Left lung (tissue), 10 donors: ENCODE data around the gene VWA7. TPM values are rescaled to one million over a fixed set of nuclear protein-coding genes. Genes with fewer than 3 reads are reported as not detected.

Source experiments
- ATAC-seq: fragments of 200-7000 bp; cut with Tn5 transposase; one replicate; pipeline ENCODE4 v1.9.1; 2020; ENCODE audit warnings: moderate library complexity
- DNase-seq, 4 donors: peaks; one replicate each; pipeline ENCODE4 v3.0.0-alpha.2; 2013 to 2020
- H3K27ac ChIP-seq, 2 donors: fragments of 200-600 bp; sonication (generic) in 1 of 2; one replicate each; pipeline versions ENCODE4 v1.5.0 to v1.8.0; 2020 to 2021
- H3K27me3 ChIP-seq, 2 donors: fragments of 200-600 bp; sonication (generic) in 1 of 2; one replicate each; pipeline versions ENCODE4 v1.5.0 to v1.8.0; 2020 to 2021
- H3K36me3 ChIP-seq, 2 donors: fragments of 200-600 bp; sonication (generic) in 1 of 2; one replicate each; pipeline versions ENCODE4 v1.5.0 to v1.8.0; 2020 to 2021
- H3K4me1 ChIP-seq, 2 donors: fragments of 200-600 bp; one replicate each; pipeline ENCODE4 v1.8.0; 2021
- H3K4me3 ChIP-seq, 2 donors: fragments of 200-600 bp; sonication (generic) in 1 of 2; one replicate each; pipeline versions ENCODE4 v1.5.0 to v1.8.0; 2020 to 2021; ENCODE audit warnings: mild to moderate bottlenecking in 1 of 2
- H3K9me3 ChIP-seq, 2 donors: fragments of 200-600 bp; sonication (generic) in 1 of 2; one replicate each; pipeline versions ENCODE4 v1.5.0 to v1.8.0; 2020 to 2021
- intact Hi-C, 2 donors: fragments of 100-400 bp; cut with DNase I; formaldehyde crosslinking; loops; one replicate each; pipeline versions ENCODE4 v1.11.2 to v1.14.2; 2022
- polyA plus RNA-seq, 6 donors: library from polyadenylated mRNA; unstranded; fragments of 120-200 nt; gene quantifications; one replicate each; pipeline ENCODE4 v1.2.1, GENCODE V29; 2013; ENCODE audit not compliant: insufficient read length in 6 of 6
- total RNA-seq, 2 donors: library from RNA; stranded (reverse); fragmentation: NEBNext Ultra II Directional; extraction: Animal tissue kit (Norgen Biotek cat#: 25700); gene quantifications; one replicate each; pipeline ENCODE4 v1.2.1, GENCODE V29; 2021
- TF ChIP-seq, protein P1 (sequence below), 2 donors: fragments of 200-600 bp; sonication (generic) in 1 of 2; IDR thresholded peaks; one replicate each; pipeline versions ENCODE4 v1.5.0 to v1.8.0; 2021; ENCODE audit warnings: antibody characterized with exemption in 2 of 2
- donor health status: DM: no; HTN: yes; CAD: no.
- donor health status: DM: no; HTN: no; CAD: no.

VWA7 gene
- total and polyA plus RNA-seq, 8 donors, result 1.4 to 5.0 (median 2.9) TPM

DNA sequence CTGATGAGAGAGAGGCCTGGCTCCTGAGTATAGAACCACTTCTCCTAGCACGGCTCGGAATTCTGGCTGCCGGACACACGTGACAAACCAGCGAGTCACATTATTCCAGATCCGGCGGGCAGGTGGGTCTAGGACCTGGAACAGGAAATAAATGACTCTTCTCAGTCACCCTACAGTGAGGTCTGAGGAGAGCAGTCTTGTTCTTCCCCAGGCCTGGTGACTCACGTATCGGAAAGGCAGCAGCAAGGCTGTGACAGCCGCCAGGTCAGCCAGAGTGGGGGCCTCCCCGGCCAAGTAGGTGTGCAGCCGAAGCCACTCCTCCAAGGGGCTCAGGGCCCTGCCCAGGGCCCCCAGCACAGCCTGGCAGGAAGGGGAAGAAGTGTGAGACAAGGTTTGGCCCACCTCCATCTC, 15.6 kb upstream of the VWA7 start:
- no peak overlapping the region for H3K27ac ChIP-seq
- ATAC-seq (no peak), DNase-seq (peak in 1 of 4 donors; percentile 64)
- H3K4me3 ChIP-seq, result no peak overlapping the region
- no peaks in the 10 kb centered on the region for H3K9me3 ChIP-seq
- TF ChIP-seq, protein P1, sequence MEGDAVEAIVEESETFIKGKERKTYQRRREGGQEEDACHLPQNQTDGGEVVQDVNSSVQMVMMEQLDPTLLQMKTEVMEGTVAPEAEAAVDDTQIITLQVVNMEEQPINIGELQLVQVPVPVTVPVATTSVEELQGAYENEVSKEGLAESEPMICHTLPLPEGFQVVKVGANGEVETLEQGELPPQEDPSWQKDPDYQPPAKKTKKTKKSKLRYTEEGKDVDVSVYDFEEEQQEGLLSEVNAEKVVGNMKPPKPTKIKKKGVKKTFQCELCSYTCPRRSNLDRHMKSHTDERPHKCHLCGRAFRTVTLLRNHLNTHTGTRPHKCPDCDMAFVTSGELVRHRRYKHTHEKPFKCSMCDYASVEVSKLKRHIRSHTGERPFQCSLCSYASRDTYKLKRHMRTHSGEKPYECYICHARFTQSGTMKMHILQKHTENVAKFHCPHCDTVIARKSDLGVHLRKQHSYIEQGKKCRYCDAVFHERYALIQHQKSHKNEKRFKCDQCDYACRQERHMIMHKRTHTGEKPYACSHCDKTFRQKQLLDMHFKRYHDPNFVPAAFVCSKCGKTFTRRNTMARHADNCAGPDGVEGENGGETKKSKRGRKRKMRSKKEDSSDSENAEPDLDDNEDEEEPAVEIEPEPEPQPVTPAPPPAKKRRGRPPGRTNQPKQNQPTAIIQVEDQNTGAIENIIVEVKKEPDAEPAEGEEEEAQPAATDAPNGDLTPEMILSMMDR (IDR thresholded peaks at IDR 0.05), result no peak
- no peaks in the 10 kb centered on the region for H3K27me3 ChIP-seq
- H3K4me1 ChIP-seq, result peaks cover 15 to 42% of the 10 kb centered on the region in 2 donors
- intact Hi-C loops, result no loop called here
- peaks cover 0 to 56% of the 10 kb centered on the region in 2 donors for H3K36me3 ChIP-seq

GRCh38 chr6:31792090-31792374, 14.9 kb upstream of the VWA7 start:
- peaks cover 15 to 37% of the 10 kb centered on the region in 2 donors for H3K4me1 ChIP-seq
- ATAC-seq (no peak), DNase-seq (no peak)
- no peaks in the 10 kb centered on the region for H3K27me3 ChIP-seq
- H3K36me3 ChIP-seq, result peaks cover 0 to 54% of the 10 kb centered on the region in 2 donors
- no peak overlapping the region for H3K27ac ChIP-seq
- intact Hi-C loops, result no loop called here
- no peaks in the 10 kb centered on the region for H3K9me3 ChIP-seq
- TF ChIP-seq, protein P1 (IDR thresholded peaks at IDR 0.05), result no peak
- H3K4me3 ChIP-seq, result no peak overlapping the region

GRCh38 chr6:31791324-31792089, 14.4 kb upstream of the VWA7 start:
- Histone ChIP-seq H3K36me3 (peaks cover 0 to 54% of the 10 kb centered on the region in 2 donors), H3K27me3 (no peaks in the 10 kb centered on the region), H3K27ac (no peak overlapping the region), H3K4me3 (no peak overlapping the region), H3K4me1 (peaks cover 15 to 32% of the 10 kb centered on the region in 2 donors), H3K9me3 (no peaks in the 10 kb centered on the region)
- intact Hi-C loops, result no loop called here
- ATAC-seq, result no peak
- peak in 2 of 4 donors; percentile 49 to 58 for DNase-seq
- TF ChIP-seq, protein P1 (IDR thresholded peaks at IDR 0.05), result peak; percentile 25 to 37

DNA sequence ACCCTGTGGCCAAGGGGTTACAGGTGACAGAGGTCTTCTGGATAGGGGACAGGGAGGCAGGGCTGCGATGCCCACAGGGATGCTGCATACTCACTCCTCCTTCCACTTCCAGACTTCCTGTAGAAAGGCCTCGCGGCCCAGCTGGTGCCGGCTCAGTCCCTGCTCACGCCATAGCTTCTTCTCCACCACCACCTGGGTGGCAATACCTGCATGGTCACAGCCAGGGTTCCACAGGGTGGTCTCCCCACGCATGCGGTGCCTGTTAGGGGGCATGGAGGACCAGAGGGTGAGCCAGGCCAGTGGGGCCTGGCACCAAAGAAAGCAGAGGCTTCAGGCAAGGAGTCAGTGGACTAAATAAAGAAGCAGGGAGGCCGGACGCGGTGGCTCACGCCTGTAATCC, 8.3 kb upstream of the VWA7 start:
- Histone ChIP-seq H3K4me3 (no peak overlapping the region), H3K27me3 (no peaks in the 10 kb centered on the region), H3K27ac (no peak overlapping the region), H3K9me3 (no peaks in the 10 kb centered on the region), H3K36me3 (peaks cover 0 to 90% of the 10 kb centered on the region in 2 donors), H3K4me1 (no peaks in the 10 kb centered on the region)
- peak in 1 of 4 donors; percentile 50 for DNase-seq
- ATAC-seq, result no peak
- intact Hi-C loops, result no loop called here
- TF ChIP-seq, protein P1 (IDR thresholded peaks at IDR 0.05), result no peak

- Histone ChIP-seq H3K27me3 (no peaks in the 10 kb centered on the region), H3K36me3 (peaks cover 0 to 90% of the 10 kb centered on the region in 2 donors), H3K9me3 (no peaks in the 10 kb centered on the region), H3K27ac (no peak overlapping the region), H3K4me1 (no peaks in the 10 kb centered on the region), H3K4me3 (no peak overlapping the region)
- TF ChIP-seq, protein P1 (IDR thresholded peaks at IDR 0.05), result no peak
- DNase-seq (peak in 1 of 4 donors; percentile 37), ATAC-seq (no peak)
- intact Hi-C loops, result no loop called here
These were observed 7.2 kb upstream of the VWA7 start for GRCh38 chr6:31784098-31784925.
